Measurements from ENCODE around the gene LPCAT1.

DNA sequence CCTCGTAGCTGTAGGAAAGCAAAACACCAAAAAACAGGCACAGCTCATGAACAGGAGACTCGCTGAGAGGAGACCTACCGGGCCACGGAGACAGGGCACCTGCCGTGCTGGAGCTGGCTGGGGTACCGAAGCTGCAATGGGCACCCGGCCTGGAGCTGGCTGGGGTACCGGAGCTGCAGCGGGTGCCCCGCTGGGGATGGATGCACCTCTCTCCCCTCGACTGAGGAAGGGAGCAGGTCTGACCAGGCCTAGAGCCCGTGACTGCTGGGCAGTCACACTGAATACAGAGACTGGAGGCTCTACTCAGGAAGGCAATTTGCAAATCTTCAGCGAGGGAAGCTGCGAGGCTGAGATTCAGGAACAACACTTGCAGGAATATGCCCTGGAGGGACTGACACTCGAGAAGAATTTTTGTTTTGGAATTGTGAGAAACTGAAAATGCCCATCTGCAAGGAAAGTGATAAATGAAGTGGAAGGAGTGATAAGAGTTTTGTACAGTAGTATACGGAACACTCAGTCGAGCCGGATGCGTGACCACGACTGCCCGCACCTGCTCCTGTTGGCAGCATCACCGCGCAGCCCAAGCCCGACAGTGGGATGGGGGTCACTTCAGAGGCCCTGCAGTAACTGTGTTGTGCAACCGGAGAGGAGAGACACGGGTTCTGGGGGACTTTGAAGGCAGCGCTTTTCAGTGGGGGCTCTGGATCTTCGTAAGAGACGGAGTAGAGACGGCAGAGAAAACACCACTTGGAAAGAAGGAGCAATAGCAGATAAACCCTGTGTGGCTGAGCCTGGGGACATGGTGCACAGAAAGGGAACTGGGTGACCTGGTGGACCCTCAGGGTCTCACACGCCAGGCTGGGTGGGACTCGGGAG lies 27.9 kb upstream of the LPCAT1 start:
- TF ChIP-seq EZH2 (IDR thresholded peaks at IDR 0.05; ENCODE audit: borderline replicate concordance, low read depth, low read length, severe bottlenecking) (no peak), POLR2AphosphoS5 (IDR thresholded peaks at IDR 0.05; ENCODE audit: insufficient read depth, low read depth, low read length) (no peak), FOS (IDR thresholded peaks at IDR 0.05; ENCODE audit: borderline replicate concordance, insufficient read depth, low read length) (no peak), GATA2 (IDR thresholded peaks at IDR 0.05; ENCODE audit: insufficient read depth, insufficient read length, low read depth, low read length) (no peak), POLR2A (IDR thresholded peaks at IDR 0.05; ENCODE audit: low read depth, low read length) (no peak)
- TF ChIP-seq, protein P1, sequence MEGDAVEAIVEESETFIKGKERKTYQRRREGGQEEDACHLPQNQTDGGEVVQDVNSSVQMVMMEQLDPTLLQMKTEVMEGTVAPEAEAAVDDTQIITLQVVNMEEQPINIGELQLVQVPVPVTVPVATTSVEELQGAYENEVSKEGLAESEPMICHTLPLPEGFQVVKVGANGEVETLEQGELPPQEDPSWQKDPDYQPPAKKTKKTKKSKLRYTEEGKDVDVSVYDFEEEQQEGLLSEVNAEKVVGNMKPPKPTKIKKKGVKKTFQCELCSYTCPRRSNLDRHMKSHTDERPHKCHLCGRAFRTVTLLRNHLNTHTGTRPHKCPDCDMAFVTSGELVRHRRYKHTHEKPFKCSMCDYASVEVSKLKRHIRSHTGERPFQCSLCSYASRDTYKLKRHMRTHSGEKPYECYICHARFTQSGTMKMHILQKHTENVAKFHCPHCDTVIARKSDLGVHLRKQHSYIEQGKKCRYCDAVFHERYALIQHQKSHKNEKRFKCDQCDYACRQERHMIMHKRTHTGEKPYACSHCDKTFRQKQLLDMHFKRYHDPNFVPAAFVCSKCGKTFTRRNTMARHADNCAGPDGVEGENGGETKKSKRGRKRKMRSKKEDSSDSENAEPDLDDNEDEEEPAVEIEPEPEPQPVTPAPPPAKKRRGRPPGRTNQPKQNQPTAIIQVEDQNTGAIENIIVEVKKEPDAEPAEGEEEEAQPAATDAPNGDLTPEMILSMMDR (IDR thresholded peaks at IDR 0.05; ENCODE audit: extremely low read depth in 1 of 2, insufficient read depth in 1 of 2, low read depth in 1 of 2, low read length in 2 of 2), result no peak
- TF ChIP-seq, protein P2, sequence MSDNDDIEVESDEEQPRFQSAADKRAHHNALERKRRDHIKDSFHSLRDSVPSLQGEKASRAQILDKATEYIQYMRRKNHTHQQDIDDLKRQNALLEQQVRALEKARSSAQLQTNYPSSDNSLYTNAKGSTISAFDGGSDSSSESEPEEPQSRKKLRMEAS (IDR thresholded peaks at IDR 0.05; ENCODE audit: insufficient read depth, insufficient read length), result no peak
